PC-9 (cell line): ENCODE results near the gene ATF6. TPM values are rescaled to one million over a fixed set of nuclear protein-coding genes. Genes with fewer than 3 reads are reported as not detected.

Experiments
- BruUV-seq: library from RNA; stranded (reverse); fragments of 400-500 nt; replicated peaks from 2 replicates; lab custom pipeline; 2021; lab: Mats Ljungman, UMichigan
- CTCF ChIA-PET: fragments of 300-600 bp; sonication (Branson Sonifier 250); formaldehyde crosslinking; loops from one replicate; lab custom pipeline; 2022; ENCODE audit warnings: antibody characterized with exemption; lab: Charles Lee
- POLR2A ChIA-PET: fragments of 300-600 bp; sonication (Branson Sonifier 250); formaldehyde crosslinking; loops from one replicate; lab custom pipeline; 2022; ENCODE audit warnings: antibody characterized with exemption; ENCODE audit not compliant: unreplicated experiment; lab: Charles Lee
- DNase-seq, 2 experiments: peaks; one replicate each; pipeline versions ENCODE4 v3.0.0 to v3.0.0-alpha.2; 2015 to 2022; ENCODE audit warnings: mixed read lengths in 1 of 2
- H2AFZ ChIP-seq: fragments of 200-600 bp; sonication (generic); 2 replicates; pipeline ENCODE4 v1.8.1; 2017; ENCODE audit warnings: antibody characterized with exemption
- H3F3A ChIP-seq: fragments of 200-600 bp; sonication (generic); 2 replicates; pipeline ENCODE4 v1.8.1; 2017; ENCODE audit warnings: antibody characterized with exemption, mild to moderate bottlenecking, low read depth; ENCODE audit not compliant: insufficient read depth
- H3K27ac ChIP-seq: fragments of 200-600 bp; sonication (generic); 2 replicates; pipeline ENCODE4 v1.6.1; 2016; ENCODE audit warnings: mixed run types
- H3K27me3 ChIP-seq: fragments of 200-600 bp; sonication (generic); 2 replicates; pipeline ENCODE4 v1.6.1; 2016; ENCODE audit warnings: low read depth, mixed run types; ENCODE audit not compliant: insufficient read depth
- H3K36me3 ChIP-seq: fragments of 200-600 bp; sonication (generic); 2 replicates; pipeline ENCODE4 v1.6.1; 2016; ENCODE audit warnings: low read depth, mixed run types
- H3K4me1 ChIP-seq: fragments of 200-600 bp; sonication (generic); replicated peaks from 2 replicates; pipeline ENCODE4 v1.6.1; 2016; ENCODE audit warnings: mixed run types; ENCODE audit not compliant: insufficient read depth
- H3K4me2 ChIP-seq: fragments of 200-600 bp; sonication (generic); 2 replicates; pipeline ENCODE4 v1.6.1; 2017; ENCODE audit warnings: mixed run types
- H3K4me3 ChIP-seq: fragments of 200-600 bp; sonication (generic); 2 replicates; pipeline ENCODE4 v1.6.1; 2016; ENCODE audit warnings: mixed run types
- H3K79me2 ChIP-seq: fragments of 200-600 bp; sonication (generic); 2 replicates; pipeline ENCODE4 v1.6.1; 2017; ENCODE audit warnings: low read depth, mixed run types
- H3K9me2 ChIP-seq: fragments of 200-600 bp; sonication (generic); 2 replicates; pipeline ENCODE4 v1.8.1; 2017; ENCODE audit warnings: mild to moderate bottlenecking; ENCODE audit not compliant: insufficient read depth
- H3K9me3 ChIP-seq: fragments of 200-600 bp; sonication (generic); 2 replicates; pipeline ENCODE4 v1.8.1; 2016; ENCODE audit warnings: low read depth; ENCODE audit not compliant: insufficient read depth
- H4K20me1 ChIP-seq: fragments of 200-600 bp; sonication (generic); 2 replicates; pipeline ENCODE4 v1.8.1; 2017; ENCODE audit not compliant: insufficient read depth
- CTCF ChIP-seq: fragments of 200-600 bp; sonication (generic); conservative IDR thresholded peaks from 2 replicates; pipeline ENCODE4 v1.6.1; 2017; ENCODE audit warnings: mixed run types, antibody characterized with exemption, mild to moderate bottlenecking, moderate library complexity
- EZH2 ChIP-seq: fragments of 200-600 bp; sonication (generic); IDR thresholded peaks from 2 replicates; pipeline ENCODE4 v1.8.0; 2017; ENCODE audit warnings: antibody characterized with exemption, low read depth
- intact Hi-C: fragments of 100-400 bp; cut with micrococcal nuclease; formaldehyde crosslinking; loops from one replicate; pipeline ENCODE4 v1.10.0; 2022; ENCODE audit not compliant: unreplicated experiment
- total RNA-seq: library from RNA; stranded (reverse); gene quantifications from 2 replicates; pipeline ENCODE4 v1.2.3, GENCODE V29; 2021

Gene ATF6
- total RNA-seq, 1 experiment from 2014 or later: 19.5 TPM

- H3K36me3 ChIP-seq: no peaks in the 10 kb centered on the region
- no peaks in the 10 kb centered on the region for H4K20me1 ChIP-seq
- ChIA-PET CTCF (no interaction called here), POLR2A (no interaction called here)
- DNase-seq: no peak
- peaks cover 11% of the 10 kb centered on the region; the same call in 1 of the 2 replicates for H3K27me3 ChIP-seq
- H3K27ac ChIP-seq: no peak overlapping the region
- no TSS peak for BruUV-seq
- no peaks in the 10 kb centered on the region for H3F3A ChIP-seq
- no peak overlapping the region for H3K4me2 ChIP-seq
- intact Hi-C loops: no loop called here
- no peaks in the 10 kb centered on the region for H3K9me2 ChIP-seq
- no peaks in the 10 kb centered on the region for H3K9me3 ChIP-seq
- no peak overlapping the region for H2AFZ ChIP-seq
- TF ChIP-seq EZH2: no peak
- H3K79me2 ChIP-seq: no peaks in the 10 kb centered on the region
- H3K4me1 ChIP-seq: no peaks in the 10 kb centered on the region
- no peak overlapping the region for H3K4me3 ChIP-seq
Measured at GRCh38 chr1:161982917-161983316, 216.8 kb downstream of the ATF6 start.

GRCh38 chr1:161983725-161984124, 217.6 kb downstream of the ATF6 start:
- Histone ChIP-seq H3K79me2 (no peaks in the 10 kb centered on the region), H3K4me1 (no peaks in the 10 kb centered on the region), H3K4me3 (no peak overlapping the region), H3K9me2 (no peaks in the 10 kb centered on the region), H2AFZ (no peak overlapping the region), H3K9me3 (no peaks in the 10 kb centered on the region), H3K27me3 (peaks cover 8% of the 10 kb centered on the region; the same call in 1 of the 2 replicates), H3K4me2 (no peak overlapping the region), H3F3A (no peaks in the 10 kb centered on the region), H4K20me1 (no peaks in the 10 kb centered on the region), H3K27ac (no peak overlapping the region), H3K36me3 (no peaks in the 10 kb centered on the region)
- POLR2A ChIA-PET: no interaction called here
- BruUV-seq: no TSS peak
- no peak for TF ChIP-seq EZH2
- no peak for TF ChIP-seq CTCF
- CTCF ChIA-PET: no interaction called here
- intact Hi-C loops: no loop called here
- no peak for DNase-seq

- intact Hi-C loops: no loop called here
- no peak for DNase-seq
- ChIA-PET CTCF (no interaction called here), POLR2A (no interaction called here)
- no peaks in the 10 kb centered on the region for H3K4me1 ChIP-seq
- no peaks in the 10 kb centered on the region for H4K20me1 ChIP-seq
- no peak overlapping the region for H2AFZ ChIP-seq
- H3K9me2 ChIP-seq: no peaks in the 10 kb centered on the region
- BruUV-seq: no TSS peak
- H3K9me3 ChIP-seq: no peaks in the 10 kb centered on the region
- H3F3A ChIP-seq: no peaks in the 10 kb centered on the region
- no peak overlapping the region for H3K4me2 ChIP-seq
- peaks cover 21% of the 10 kb centered on the region for H3K27me3 ChIP-seq
- no peak overlapping the region for H3K27ac ChIP-seq
- no peak overlapping the region for H3K4me3 ChIP-seq
- H3K36me3 ChIP-seq: no peaks in the 10 kb centered on the region
- TF ChIP-seq CTCF: no peak
- H3K79me2 ChIP-seq: no peaks in the 10 kb centered on the region
Measured at GRCh38 chr1:161985301-161985822, 219.2 kb downstream of the ATF6 start.

GRCh38 chr1:161986328-161986727, 220.2 kb downstream of the ATF6 start:
- Histone ChIP-seq H4K20me1 (no peaks in the 10 kb centered on the region), H3K4me1 (no peaks in the 10 kb centered on the region), H3K4me2 (no peak overlapping the region), H3K79me2 (no peaks in the 10 kb centered on the region), H3K9me2 (no peaks in the 10 kb centered on the region), H3K27me3 (peaks cover 21% of the 10 kb centered on the region), H3K9me3 (no peaks in the 10 kb centered on the region), H3K4me3 (no peak overlapping the region), H3F3A (no peaks in the 10 kb centered on the region), H2AFZ (no peak overlapping the region), H3K27ac (no peak overlapping the region), H3K36me3 (no peaks in the 10 kb centered on the region)
- intact Hi-C loops: no loop called here
- ChIA-PET CTCF (no interaction called here), POLR2A (no interaction called here)
- TF ChIP-seq EZH2 (no peak), CTCF (no peak)
- no peak for DNase-seq
- BruUV-seq: no TSS peak
